ENCODE data around the gene NUDT8. TPM values are rescaled to one million over a fixed set of nuclear protein-coding genes. Genes with fewer than 3 reads are reported as not detected.

The NUDT8 gene
- total and polyA plus RNA-seq, 2 experiments from 2014 or later, result 5.0 to 15.1 TPM

GRCh38 chr11:67675058-67675747, 45.5 kb upstream of the NUDT8 start:
- no peaks in the 10 kb centered on the region for H3K9me2 ChIP-seq (ENCODE audit: insufficient read depth)
- H2AFZ ChIP-seq, result no peak overlapping the region
- H3K4me1 Mint-ChIP-seq, result peaks cover 19% of the 10 kb centered on the region
- DNase-seq (ENCODE audit: low spot score) (no peak), ATAC-seq (no peak)
- peaks cover 10% of the 10 kb centered on the region for H3K27me3 Mint-ChIP-seq (ENCODE audit: insufficient read depth, low read depth, poor library complexity)
- no peak overlapping the region for H3K4me2 ChIP-seq
- TF ChIP-seq ETS1 (IDR thresholded peaks at IDR 0.05) (no peak), CREB1 (CRISPR knock-in tag; IDR thresholded peaks at IDR 0.05; ENCODE audit: low read depth) (no peak), POLR2AphosphoS5 (IDR thresholded peaks at IDR 0.05; ENCODE audit: low read depth) (no peak), NANOG (IDR thresholded peaks at IDR 0.05; ENCODE audit: borderline replicate concordance) (no peak), EZH2 (IDR thresholded peaks at IDR 0.05; ENCODE audit: low read depth, unreplicated experiment) (no peak), JUNB (IDR thresholded peaks at IDR 0.05; ENCODE audit: unreplicated experiment) (no peak), EZH2phosphoT487 (IDR thresholded peaks at IDR 0.05; ENCODE audit: unreplicated experiment) (no peak), ZNF462 (CRISPR knock-in tag; IDR thresholded peaks at IDR 0.05) (no peak)
- H3K4me3 ChIP-seq, result no peak overlapping the region
- no peaks in the 10 kb centered on the region for H3K36me3 ChIP-seq (ENCODE audit: insufficient read depth)
- H3K9me3 Mint-ChIP-seq, result no peaks in the 10 kb centered on the region; the same call in 2 of the 3 replicates
- no peaks in the 10 kb centered on the region for H3F3A ChIP-seq (replicated peaks; ENCODE audit: low read depth)
- H3K79me2 ChIP-seq (replicated peaks; ENCODE audit: insufficient read depth), result no peaks in the 10 kb centered on the region
- H3K27ac ChIP-seq (ENCODE audit: low read depth), result no peak overlapping the region
- H3K27ac Mint-ChIP-seq, result no peak overlapping the region
- no peaks in the 10 kb centered on the region for H3K36me3 Mint-ChIP-seq (ENCODE audit: low read depth)
- H4K20me1 ChIP-seq (replicated peaks; ENCODE audit: insufficient read depth), result no peaks in the 10 kb centered on the region
- no peaks in the 10 kb centered on the region for H3K27me3 ChIP-seq (ENCODE audit: insufficient read depth)
- no peak overlapping the region for H3K4me3 Mint-ChIP-seq
- H3K4me1 ChIP-seq (ENCODE audit: insufficient read depth), result no peaks in the 10 kb centered on the region

Data from GM23338 (cell line).